Vagina (tissue), 2 donors: Measurements from ENCODE around the gene TFPT.

Experiments used
- POLR2A ChIP-seq, 2 donors: fragments of 450-650 bp; IDR thresholded peaks; one replicate each; pipeline ENCODE4 v1.6.1; 2017; ENCODE audit warnings: antibody characterized with exemption in 2 of 2, mild to moderate bottlenecking in 2 of 2, moderate library complexity in 2 of 2
- TF ChIP-seq, protein P1 (sequence below), 3 experiments: fragments of 450-650 bp in 2 of 3; fragments of 200-600 bp in 1 of 3; sonication (generic) in 1 of 3; IDR thresholded peaks; one replicate each; pipeline ENCODE4 v1.5.1; 2017 to 2019; ENCODE audit warnings: antibody characterized with exemption in 3 of 3, mild to moderate bottlenecking in 2 of 3, moderate library complexity in 2 of 3

DNA sequence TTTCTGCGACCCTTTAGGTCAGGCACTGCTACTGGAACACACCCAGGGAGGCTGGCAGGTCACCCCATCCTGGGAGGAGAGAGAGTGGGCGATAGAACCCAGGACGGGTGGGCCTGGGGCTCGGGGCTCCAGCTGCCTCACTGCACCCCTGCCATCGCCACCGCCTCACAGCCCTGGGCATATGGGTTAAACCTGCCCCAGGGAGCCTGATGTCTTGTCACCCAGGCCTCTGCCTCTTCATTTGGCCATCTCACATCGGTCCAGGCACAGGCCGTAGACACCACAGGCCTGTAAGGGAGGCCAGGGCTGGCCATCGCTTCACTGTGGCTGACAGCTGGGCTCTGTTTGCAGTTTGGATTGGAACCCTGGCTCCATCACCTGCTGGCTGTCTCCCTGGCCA is 10.3 kb upstream of the TFPT start:
- TF ChIP-seq, protein P1, sequence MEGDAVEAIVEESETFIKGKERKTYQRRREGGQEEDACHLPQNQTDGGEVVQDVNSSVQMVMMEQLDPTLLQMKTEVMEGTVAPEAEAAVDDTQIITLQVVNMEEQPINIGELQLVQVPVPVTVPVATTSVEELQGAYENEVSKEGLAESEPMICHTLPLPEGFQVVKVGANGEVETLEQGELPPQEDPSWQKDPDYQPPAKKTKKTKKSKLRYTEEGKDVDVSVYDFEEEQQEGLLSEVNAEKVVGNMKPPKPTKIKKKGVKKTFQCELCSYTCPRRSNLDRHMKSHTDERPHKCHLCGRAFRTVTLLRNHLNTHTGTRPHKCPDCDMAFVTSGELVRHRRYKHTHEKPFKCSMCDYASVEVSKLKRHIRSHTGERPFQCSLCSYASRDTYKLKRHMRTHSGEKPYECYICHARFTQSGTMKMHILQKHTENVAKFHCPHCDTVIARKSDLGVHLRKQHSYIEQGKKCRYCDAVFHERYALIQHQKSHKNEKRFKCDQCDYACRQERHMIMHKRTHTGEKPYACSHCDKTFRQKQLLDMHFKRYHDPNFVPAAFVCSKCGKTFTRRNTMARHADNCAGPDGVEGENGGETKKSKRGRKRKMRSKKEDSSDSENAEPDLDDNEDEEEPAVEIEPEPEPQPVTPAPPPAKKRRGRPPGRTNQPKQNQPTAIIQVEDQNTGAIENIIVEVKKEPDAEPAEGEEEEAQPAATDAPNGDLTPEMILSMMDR (IDR thresholded peaks at IDR 0.05): no peak
- no peak for TF ChIP-seq POLR2A (IDR thresholded peaks at IDR 0.05)
